Left cardiac atrium (tissue), 4 donors: ENCODE measurements around the gene ITPRID2. TPM values are rescaled to one million over a fixed set of nuclear protein-coding genes. Genes with fewer than 3 reads are reported as not detected.
A peak's percentile ranks its signal among the peaks of the same experiment; 100 is the strongest.

Experiments used
- ATAC-seq, 2 donors: fragments of 200-7000 bp; cut with Tn5 transposase; one replicate each; pipeline ENCODE4 v1.9.1; 2020; ENCODE audit warnings: mild to moderate bottlenecking in 2 of 2, moderate library complexity in 2 of 2
- DNase-seq: peaks from one replicate; pipeline ENCODE4 v3.0.0-alpha.2; 2020
- intact Hi-C, 2 donors: fragments of 100-400 bp; cut with DNase I; formaldehyde crosslinking; loops; one replicate each; pipeline versions ENCODE4 v1.14.1 to v1.15.1; 2022 to 2023
- total RNA-seq, 2 donors: library from RNA; stranded (reverse); fragmentation: NEBNext Ultra II Directional; extraction: Animal tissue kit (Norgen Biotek cat#: 25700); gene quantifications; one replicate each; pipeline ENCODE4 v1.2.1, GENCODE V29; 2021
- donor health status: DM: no; HTN: yes; CAD: no.
- donor health status: DM: no; HTN: yes; CAD: no; lungs with severe emphysema.
- donor health status: DM: yes; HTN: yes; CAD: no.
- donor health status: Dilated cardiomyopathy.

Gene ITPRID2
- total RNA-seq, 2 donors from 2014 or later: 61.5 to 88.7 TPM

DNA sequence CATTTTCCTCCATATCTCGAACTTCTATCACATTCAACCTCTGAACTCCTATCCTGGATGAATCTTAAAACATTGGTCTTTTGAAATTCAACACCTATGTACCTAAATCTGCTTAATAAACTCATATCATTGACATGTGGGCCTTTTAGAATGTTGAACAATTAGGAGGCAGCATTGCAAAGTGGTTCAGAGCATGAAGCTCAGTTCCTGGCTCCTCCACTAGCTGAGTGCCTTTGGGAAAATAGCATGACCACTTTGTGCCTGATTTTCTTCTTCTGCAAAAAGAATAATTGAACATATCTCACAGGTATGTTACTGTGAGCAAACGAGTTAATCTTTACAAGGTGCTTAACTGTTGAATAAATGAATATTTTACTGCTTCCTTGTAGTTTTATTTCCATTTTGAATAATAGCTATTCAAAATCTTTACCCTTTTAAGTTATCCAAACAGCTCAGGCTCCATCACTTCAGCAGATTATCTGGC lies 14.3 kb upstream of the ITPRID2 start:
- ATAC-seq (no peak), DNase-seq (no peak)
- intact Hi-C loops: no loop called here

DNA sequence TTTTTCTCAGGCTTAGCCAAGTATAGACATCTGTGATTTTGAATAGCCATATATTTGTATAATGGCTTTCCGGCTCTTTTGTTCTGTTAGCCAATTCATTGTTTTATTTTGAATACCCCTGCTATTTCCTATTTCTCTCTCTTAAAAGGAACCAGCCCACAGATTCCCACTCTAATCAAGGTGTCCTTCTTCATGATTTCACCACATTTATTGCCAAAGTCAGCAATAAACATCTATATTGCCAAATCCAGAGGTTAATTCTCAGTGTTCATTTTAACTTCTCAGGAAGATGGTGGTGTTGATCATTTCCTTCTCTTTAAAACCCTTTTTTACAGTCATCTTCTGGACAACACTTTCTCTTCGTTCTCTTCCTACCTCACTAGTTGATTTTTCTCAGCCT lies 13.1 kb upstream of the ITPRID2 start:
- intact Hi-C loops: no loop called here
- ATAC-seq (no peak), DNase-seq (no peak)

DNA sequence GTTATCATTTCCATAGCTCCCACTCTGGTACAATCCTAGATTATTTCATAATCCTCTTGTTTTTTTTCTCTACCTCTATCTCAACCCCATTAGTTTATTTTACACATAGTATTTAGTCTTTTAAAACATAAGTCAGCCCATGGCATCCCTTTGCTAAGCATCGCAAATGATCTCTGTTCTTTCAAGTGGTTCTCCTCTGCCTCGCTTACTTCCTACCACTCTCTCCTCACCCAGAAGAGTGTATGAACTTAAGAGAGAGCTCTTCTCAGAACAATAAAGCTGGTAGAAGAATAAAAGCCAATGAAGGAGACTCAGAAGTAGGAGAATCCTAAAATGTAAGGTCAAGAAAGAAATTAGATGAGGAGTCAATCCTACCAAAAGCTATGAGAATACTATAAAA lies 12.2 kb upstream of the ITPRID2 start:
- no peak for DNase-seq
- intact Hi-C loops: no loop called here
- no peak for ATAC-seq

DNA sequence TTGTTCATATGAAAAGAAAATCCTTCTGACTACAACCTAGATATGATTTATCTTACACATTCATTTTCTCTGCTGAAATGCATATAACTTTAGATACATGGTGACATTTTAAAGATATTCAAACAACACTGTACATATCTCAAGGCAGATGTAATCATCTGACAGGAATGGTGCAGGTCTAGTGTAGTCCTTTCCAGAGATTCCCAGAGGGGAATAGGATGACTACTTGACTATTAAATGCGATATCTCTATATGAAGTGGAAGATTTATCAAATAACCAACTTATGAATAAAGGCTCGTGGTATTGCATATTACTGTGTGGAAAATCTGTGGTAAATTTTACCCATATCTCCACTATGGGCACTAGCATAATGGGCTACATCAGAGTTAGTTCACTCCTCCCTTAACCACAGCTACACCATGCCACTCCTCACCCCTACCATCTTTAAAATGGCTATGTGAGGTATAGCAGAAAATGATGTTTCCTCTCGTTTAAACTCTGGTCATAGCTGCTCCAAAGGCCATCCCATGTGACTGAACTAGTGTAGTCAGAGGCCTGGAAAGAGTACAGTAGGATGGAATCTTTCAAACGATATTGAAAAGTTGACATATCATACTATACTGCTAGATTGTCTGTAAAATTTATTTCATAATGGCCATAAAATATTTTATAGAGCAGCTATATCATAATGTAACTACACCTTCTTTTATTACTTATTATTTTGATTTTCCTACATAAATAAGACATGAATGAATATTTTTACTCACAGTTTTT lies 9.1 kb upstream of the ITPRID2 start:
- no peak for DNase-seq
- intact Hi-C loops: no loop called here
- ATAC-seq: no peak

DNA sequence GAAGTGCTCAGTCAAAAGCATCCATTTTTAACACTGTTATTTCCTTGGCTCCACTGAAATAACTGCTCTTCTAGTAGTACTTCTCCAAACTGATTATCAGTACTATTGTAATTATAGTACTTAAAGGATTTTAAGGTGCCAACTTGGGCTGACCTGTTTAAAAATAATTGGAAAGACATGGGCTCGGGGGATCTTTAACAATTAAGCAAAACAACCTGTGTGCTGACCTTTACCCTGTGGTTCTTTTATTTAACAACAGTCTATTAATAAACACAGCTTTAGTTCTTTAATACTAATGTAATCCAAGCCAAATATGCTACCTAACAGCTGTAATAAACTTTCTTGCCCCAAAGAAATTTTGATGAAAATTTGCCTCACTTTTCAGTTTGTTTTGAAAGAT lies 6.9 kb upstream of the ITPRID2 start:
- no peak for DNase-seq
- intact Hi-C loops: no loop called here
- no peak for ATAC-seq

DNA sequence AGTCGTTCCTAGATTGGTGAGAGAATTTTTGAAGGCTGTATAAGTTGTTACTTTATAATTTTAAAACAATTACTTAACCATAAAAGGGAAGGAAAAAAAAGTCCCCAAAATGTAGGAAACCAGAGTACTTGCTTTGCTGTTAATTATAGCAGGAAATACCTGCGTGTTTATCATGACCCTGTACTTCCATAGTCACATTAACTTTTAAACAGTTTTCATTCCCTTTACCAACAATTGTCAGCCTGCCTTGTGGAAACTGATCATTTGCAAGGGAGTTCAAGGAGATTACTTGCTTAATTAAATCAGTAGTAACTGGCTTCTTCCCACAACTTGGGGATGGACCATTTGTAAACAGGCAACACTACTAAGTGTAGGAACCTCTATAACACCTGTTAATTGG lies 6.4 kb upstream of the ITPRID2 start:
- intact Hi-C loops: no loop called here
- ATAC-seq: no peak
- DNase-seq: no peak

DNA sequence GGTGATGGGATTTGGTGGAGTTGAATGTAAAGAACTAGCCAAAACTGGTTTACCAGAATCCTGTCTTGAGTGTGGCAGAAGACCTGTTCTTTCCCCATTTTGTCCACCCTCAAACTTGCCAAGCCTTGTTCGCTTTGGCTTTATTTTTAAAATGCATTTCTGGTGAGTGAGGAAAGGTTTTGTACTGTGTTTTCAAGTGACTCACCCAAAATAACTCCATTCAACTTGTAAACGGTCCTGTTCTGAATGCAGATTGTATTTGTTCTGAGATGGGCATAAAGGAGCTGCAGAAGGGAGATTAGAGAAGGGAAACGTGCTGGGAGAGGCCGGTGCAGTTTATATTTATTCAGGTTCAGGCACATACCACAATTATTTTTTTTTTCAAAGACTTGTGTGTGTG lies 5.3 kb upstream of the ITPRID2 start:
- ATAC-seq: no peak
- intact Hi-C loops: no loop called here
- DNase-seq: no peak

DNA sequence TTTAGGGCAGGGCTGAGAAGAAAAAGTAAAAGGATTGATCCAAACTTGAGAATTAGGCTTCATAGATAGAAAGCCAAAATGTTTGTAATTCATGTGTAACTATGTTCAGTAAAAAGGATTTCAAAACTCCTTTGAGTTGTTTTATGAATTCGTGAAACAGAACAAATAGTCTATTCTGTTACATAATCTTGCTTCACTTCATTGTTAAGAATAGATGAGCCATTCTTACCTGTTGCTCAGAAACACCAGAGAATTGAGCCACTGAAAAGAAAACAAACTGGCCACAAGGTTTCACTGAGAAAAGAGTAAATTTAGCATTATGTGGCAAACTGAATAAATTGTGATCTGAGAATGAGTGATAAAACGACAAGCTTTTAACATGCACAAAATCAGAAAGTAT lies 4.5 kb upstream of the ITPRID2 start:
- DNase-seq (no peak), ATAC-seq (no peak)
- intact Hi-C loops: no loop called here

DNA sequence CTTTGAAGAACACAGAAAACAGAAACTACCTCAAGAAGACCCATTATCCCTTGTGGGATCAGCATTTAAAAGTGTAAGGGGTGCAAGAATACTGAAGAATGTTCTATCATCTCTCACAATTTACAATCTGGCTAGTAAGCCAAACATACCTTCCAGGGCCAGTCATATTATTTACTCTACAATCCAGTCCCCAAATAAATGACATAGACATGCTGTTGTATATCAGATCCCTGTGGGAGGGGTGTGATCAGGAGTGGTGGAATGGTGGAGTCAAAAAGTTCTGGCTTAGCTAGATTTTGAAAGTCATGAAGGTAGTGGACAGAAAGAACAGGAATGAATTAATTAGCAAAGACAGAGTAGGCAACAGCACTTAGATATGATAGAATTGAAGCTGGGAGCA lies 1.8 kb upstream of the ITPRID2 start:
- DNase-seq: no peak
- intact Hi-C loops: loop anchor here in 1 of 2 donors (10.0 kb wide), 1 partner anchor 185 kb away; no protein-coding TSS in a partner anchor
- no peak for ATAC-seq

DNA sequence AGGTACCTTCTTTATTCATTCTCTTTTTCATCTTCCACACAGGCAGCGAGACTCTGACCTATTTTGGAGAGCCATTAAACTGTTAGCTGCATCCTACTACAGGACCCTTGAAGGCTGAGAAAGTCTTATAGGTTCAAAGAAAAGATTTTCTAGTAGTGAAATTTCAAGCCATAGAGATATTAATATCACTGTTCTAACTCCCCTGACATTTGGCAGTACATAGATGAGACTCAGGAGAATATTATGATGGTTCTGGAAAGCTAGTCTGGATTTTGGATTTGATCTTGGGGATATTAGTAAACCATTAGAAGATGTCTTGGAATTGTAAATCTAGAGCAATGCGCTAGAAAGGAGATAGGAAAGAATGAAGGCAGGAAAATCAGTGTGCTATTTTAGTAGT lies 1.3 kb upstream of the ITPRID2 start:
- no peak for DNase-seq
- no peak for ATAC-seq
- intact Hi-C loops: loop anchor here in 1 of 2 donors (10.0 kb wide), 1 partner anchor 185 kb away; no protein-coding TSS in a partner anchor

DNA sequence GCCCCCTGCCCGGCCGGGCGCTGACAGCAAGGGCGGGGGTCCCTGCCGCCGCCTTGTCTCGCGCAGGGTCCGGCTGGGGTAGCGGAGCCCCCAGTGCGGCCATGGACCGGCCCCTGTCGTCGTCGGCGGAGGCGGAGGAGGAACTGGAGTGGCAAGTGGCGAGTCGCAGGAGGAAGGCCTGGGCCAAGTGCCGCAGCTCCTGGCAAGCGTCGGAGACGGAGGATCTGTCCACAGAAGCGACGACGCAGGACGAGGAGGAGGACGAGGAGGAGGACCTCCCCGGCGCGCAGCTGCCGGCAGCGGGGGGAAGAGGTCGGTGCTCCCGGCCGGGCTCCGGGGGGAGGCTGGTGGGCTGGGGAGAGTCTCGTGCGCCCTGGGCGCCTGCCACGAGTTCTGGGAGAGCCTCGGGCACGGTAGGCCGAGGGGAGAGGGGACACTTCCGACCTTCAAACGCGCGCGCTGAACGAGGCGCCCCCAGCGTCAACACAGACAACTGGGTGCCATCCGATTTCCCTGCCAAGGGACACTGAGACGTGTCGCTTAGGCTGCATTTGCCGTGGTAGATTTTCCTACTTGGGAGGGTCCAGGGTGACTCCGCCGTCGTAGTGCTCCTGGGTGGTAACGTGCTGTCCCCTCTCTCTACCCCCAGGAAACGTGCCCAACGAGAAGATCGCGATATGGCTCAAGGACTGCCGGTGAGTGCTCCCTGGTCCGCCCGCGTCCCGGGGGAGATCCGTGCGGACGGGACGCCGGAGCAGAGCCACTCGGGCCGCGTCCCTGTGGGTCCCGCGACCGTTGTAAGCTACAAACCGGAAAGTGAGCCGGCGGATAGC lies 652 bp downstream of the ITPRID2 start:
- ATAC-seq: peak; percentile 66 to 76
- intact Hi-C loops: loop anchor here in 1 of 2 donors (10.0 kb wide), 1 partner anchor 183 kb away; no protein-coding TSS in a partner anchor
- peak; percentile 79 for DNase-seq

DNA sequence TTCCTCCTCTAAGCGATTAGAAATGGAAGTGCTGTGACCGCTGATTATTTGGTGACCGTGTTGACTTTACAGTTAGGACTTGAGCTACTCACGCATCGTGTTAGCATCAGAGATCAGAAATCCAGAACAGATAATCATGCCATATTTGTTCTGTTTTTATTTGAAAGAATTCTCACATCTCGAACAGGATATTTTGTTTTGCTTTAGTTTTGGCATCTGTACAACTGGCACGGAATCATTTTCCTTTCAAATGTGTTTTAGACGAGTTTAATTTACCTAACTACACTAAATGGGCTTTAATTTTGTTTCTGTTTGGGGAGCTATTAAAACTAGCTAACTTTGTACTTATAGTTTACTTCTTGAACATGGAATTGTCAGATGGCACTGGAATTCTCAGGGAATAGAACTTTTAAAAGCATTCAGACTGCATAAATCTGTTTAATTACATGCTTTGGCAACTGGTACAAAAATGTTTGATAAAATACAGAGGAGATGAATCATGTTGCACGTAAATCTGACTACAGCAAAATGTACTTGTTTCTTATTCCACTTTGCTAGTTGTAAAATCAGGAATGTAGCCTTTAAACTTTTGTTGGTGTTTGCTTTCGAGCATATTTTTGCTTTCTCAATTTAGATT lies 1.4 kb downstream of the ITPRID2 start:
- intact Hi-C loops: loop anchor here in 1 of 2 donors (10.0 kb wide), 1 partner anchor 182 kb away; no protein-coding TSS in a partner anchor
- DNase-seq (no peak), ATAC-seq (no peak)

DNA sequence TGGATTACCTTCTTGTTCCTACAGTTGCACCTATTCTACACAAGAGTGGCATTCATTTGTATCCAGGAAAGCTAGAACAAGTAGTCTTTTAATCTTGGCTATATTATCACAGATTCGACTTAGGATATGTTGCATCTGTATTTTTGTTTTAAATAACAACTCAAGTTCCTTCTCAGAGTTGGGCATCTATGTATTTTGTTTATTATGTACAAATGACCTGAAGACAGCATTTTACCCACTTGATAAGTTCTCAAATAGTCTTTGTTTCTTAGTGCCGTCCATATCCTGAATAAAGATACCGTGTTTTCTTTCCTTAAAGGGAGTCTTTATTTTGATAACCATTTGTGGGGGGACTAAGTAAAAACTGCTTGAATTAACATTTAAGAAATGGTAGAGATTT lies 2.9 kb downstream of the ITPRID2 start:
- no peak for ATAC-seq
- intact Hi-C loops: loop anchor here in 1 of 2 donors (10.0 kb wide), 1 partner anchor 180 kb away; no protein-coding TSS in a partner anchor
- DNase-seq: no peak

DNA sequence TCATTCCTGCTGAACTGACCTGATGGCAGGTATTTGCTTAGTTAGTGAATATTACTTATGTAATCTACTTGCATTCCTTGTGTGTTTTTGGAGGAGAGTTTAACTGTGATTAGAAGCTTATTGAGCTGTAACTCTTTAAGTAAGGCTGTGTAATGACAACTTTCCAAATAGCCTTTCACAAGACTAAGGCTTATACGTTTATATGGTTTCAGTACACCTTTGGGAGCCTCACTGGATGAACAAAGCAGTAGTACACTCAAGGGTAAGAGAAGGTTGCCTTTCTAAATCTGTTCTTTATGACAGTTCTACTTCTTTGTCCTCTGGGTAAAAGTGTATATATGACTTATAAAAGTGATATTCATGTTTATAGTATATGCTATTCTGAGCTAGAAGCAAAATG lies 4.3 kb downstream of the ITPRID2 start:
- DNase-seq: no peak
- intact Hi-C loops: loop anchor here in 1 of 2 donors (10.0 kb wide), 1 partner anchor 179 kb away; no protein-coding TSS in a partner anchor
- no peak for ATAC-seq

DNA sequence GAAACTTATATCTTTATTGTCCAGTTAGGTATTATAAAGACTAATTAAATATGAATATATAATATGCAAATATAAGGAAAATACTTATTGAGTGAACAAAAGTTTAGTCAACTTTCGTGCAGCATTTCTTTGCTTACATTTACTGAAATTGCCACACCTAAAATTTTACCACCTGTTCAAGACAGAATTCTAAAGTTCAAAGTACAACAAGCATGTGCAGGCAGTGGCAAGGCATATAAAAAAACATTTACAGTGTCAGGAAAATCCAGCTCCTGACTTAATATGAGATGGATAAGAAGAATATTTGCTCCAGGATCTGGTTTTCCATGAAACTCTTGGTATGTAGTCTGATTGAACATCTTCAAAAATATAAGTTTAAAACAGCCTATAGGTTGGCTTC lies 4.8 kb downstream of the ITPRID2 start:
- ATAC-seq: no peak
- DNase-seq: no peak
- intact Hi-C loops: loop anchor here in 1 of 2 donors (10.0 kb wide), 1 partner anchor 179 kb away; no protein-coding TSS in a partner anchor

DNA sequence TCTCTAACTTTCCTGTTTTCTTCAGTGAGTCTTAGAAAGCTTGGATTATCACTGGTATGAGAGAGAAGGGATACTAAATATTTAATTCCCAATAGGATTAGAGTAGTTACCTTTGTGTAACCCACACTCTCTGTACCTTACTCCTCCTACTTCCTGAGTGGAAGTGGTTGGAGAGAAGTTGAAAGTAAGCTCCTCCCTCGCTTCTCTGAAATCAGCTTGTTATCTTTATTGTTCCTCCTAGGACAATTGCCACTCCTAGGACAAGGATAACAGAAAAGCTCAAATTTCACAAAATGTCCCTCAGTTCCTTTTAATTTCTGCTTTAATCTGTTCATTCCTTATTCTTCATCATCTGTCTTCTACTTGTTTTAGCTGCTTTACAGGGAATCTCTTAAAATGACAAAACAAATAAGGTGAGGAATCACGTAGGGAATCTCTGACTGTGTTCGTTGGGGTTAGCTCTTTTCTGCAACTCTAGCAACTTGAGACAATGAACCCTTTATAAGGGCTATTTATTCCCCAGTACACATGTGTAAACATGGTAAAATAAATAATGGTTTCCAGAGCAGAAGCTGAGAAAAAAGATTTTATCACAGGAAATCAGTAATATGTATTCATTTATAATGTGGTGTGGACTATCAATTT lies 8.6 kb downstream of the ITPRID2 start:
- ATAC-seq: no peak
- no peak for DNase-seq
- intact Hi-C loops: loop anchor here in 1 of 2 donors (5.0 kb wide), 1 partner anchor 158 kb away; no protein-coding TSS in a partner anchor

DNA sequence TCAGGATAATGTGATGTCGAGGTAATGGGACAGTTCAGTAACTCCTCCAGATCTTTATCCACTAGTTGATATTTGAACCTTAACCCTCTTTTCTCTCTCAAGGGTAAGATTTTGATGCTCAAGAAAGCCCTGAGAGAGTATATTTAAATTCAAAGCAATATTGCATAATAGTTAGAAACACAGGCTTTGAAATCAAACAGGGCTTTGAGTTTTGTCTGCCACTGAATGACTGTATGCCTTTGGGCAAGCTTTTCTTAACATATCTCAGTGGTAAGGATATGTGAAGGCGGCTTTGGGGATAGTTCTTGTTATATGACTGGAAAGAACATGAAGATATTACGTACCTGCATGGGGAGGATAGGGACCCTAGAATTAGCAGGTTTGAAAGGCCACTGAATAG lies 11.1 kb downstream of the ITPRID2 start:
- ATAC-seq (no peak), DNase-seq (no peak)
- intact Hi-C loops: loop anchor here in 1 of 2 donors (5.0 kb wide), 1 partner anchor 160 kb away; no protein-coding TSS in a partner anchor

DNA sequence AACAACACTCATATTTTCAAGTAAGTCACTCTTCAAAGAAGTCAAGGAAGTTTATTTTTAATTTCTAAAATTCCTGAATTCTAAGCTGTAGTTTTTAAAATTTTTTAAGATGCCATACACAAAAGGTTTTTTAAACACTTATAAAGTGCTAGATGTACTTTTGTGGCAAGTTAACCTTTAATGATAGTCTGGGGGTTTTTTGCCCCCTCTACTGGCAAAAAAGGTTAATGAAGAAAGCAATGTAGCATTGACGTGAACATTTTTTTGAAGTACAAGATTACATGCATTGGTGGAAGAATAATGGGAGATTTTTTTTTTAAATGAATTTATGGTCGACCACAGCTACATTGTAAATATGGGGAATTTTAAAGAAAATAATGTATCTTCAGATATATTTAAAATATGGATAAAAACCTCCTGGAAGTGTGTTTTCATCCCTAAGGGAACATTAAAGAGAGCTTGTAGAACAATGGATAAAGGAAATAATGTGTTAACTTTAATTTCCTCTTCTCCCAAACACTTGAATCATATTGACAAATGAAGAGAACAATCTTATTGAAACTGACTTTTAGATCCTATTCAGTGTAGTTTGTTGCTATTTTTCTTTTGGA lies 12.6 kb downstream of the ITPRID2 start:
- ATAC-seq: no peak
- intact Hi-C loops: loop anchor here in 1 of 2 donors (5.0 kb wide), 1 partner anchor 162 kb away; no protein-coding TSS in a partner anchor

More for the DNA sequence above, 12.6 kb downstream of the ITPRID2 start:
- no peak for DNase-seq
